Activated CD8-positive, alpha-beta T cell treated with anti-CD3 and anti-CD28 coated beads, Interleukin-2, amount 10 ng/mL, durations not matched to agents 7 days and 5 days (primary cell): ENCODE results near the gene DTX1. TPM values are rescaled to one million over a fixed set of nuclear protein-coding genes. Genes with fewer than 3 reads are reported as not detected.
A peak's percentile ranks its signal among the peaks of the same experiment; 100 is the strongest.

Source experiments
- ATAC-seq: fragments of 150-1000 bp; cut with Tn5 transposase; one replicate; pipeline ENCODE4 v1.10.0; 2021; ENCODE audit warnings: moderate library complexity
- CTCF ChIA-PET: fragments of 350-600 bp; sonication (Branson Sonifier 250); formaldehyde crosslinking; loops from one replicate; lab custom pipeline; 2021; ENCODE audit warnings: antibody characterized with exemption; lab: Charles Lee
- POLR2A ChIA-PET: fragments of 350-600 bp; sonication (Branson Sonifier 250); formaldehyde crosslinking; loops from one replicate; lab custom pipeline; 2021; ENCODE audit warnings: antibody characterized with exemption; lab: Charles Lee
- DNase-seq: peaks from one replicate; pipeline ENCODE4 v3.0.0-alpha.2; 2020
- H3K27ac Mint-ChIP-seq: one replicate; pipeline ENCODE4 v1.8.0; 2021; ENCODE audit warnings: mild to moderate bottlenecking, mixed read lengths
- H3K27me3 Mint-ChIP-seq: one replicate; pipeline ENCODE4 v1.8.0; 2021; ENCODE audit warnings: low read depth, mixed read lengths
- H3K36me3 Mint-ChIP-seq: one replicate; pipeline ENCODE4 v1.8.0; 2021; ENCODE audit warnings: low read depth, mixed read lengths
- H3K4me1 Mint-ChIP-seq: one replicate; pipeline ENCODE4 v1.8.0; 2021; ENCODE audit warnings: low read depth, mixed read lengths
- H3K4me3 Mint-ChIP-seq: one replicate; pipeline ENCODE4 v1.8.0; 2021; ENCODE audit warnings: mild to moderate bottlenecking, mixed read lengths
- H3K9me3 Mint-ChIP-seq: one replicate; pipeline ENCODE4 v1.8.0; 2022; ENCODE audit warnings: mixed read lengths; ENCODE audit not compliant: insufficient read depth
- total RNA-seq, 2 experiments: library from RNA; stranded (reverse); gene quantifications; one replicate each; pipeline ENCODE4 v1.2.3, GENCODE V29; 2021

The DTX1 gene
- total RNA-seq, 2 experiments from 2014 or later = not detected

DNA sequence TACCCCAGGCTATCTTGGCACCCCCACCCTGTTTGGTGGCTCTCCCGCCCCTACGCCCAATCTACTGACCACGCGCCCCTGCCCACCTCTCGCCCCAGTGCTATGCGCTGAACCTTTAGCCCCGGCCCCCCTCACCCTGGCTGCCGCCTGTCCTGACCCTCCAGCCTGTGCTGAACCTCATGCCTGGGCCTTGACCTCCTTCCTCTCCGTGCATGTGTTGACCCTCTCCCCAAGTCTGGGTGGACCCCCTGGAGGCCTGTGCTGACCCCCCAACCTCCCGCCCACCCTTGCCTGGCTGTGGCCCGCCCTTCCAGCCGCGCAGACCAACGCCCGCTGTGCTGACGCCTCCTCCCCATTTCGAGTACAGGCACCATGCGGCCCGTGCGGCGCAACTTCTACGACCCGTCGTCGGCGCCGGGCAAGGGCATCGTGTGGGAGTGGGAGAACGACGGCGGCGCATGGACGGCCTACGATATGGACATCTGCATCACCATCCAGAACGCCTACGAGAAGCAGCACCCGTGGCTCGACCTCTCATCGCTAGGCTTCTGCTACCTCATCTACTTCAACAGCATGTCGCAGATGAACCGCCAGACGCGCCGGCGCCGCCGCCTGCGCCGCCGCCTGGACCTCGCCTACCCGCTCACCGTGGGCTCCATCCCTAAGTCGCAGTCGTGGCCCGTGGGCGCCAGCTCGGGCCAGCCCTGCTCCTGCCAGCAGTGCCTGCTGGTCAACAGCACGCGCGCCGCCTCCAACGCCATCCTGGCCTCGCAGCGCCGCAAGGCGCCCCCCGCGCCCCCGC lies 20.7 kb downstream of the DTX1 start:
- ATAC-seq = no peak
- POLR2A ChIA-PET = no interaction called here

DNA sequence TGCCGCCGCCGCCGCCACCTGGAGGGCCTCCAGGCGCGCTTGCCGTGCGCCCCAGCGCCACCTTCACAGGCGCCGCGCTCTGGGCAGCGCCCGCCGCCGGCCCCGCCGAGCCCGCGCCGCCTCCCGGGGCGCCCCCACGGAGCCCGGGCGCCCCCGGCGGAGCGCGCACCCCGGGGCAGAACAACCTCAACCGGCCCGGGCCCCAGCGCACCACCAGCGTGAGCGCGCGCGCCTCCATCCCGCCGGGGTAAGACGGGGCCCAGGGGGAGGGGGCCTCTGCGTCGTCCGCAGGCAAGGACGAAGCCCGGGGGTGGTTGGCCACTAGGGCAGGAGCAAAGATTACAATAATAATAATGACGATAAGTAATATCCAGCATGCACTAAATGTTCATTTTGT lies 21.3 kb downstream of the DTX1 start:
- Mint-ChIP-seq H3K36me3 (no peaks in the 10 kb centered on the region), H3K27ac (no peak overlapping the region), H3K27me3 (peaks cover 3% of the 10 kb centered on the region), H3K9me3 (no peaks in the 10 kb centered on the region), H3K4me1 (peaks cover 13% of the 10 kb centered on the region), H3K4me3 (no peak overlapping the region)
- ChIA-PET CTCF (no interaction called here), POLR2A (no interaction called here)
- DNase-seq = no peak
- no peak for ATAC-seq

More for the DNA sequence above, 20.7 kb downstream of the DTX1 start:
- no peaks in the 10 kb centered on the region for H3K9me3 Mint-ChIP-seq
- peaks cover 13% of the 10 kb centered on the region for H3K4me1 Mint-ChIP-seq
- CTCF ChIA-PET = no interaction called here
- DNase-seq = no peak
- no peak overlapping the region for H3K27ac Mint-ChIP-seq
- no peaks in the 10 kb centered on the region for H3K36me3 Mint-ChIP-seq
- H3K27me3 Mint-ChIP-seq = peaks cover 3% of the 10 kb centered on the region
- H3K4me3 Mint-ChIP-seq = no peak overlapping the region

DNA sequence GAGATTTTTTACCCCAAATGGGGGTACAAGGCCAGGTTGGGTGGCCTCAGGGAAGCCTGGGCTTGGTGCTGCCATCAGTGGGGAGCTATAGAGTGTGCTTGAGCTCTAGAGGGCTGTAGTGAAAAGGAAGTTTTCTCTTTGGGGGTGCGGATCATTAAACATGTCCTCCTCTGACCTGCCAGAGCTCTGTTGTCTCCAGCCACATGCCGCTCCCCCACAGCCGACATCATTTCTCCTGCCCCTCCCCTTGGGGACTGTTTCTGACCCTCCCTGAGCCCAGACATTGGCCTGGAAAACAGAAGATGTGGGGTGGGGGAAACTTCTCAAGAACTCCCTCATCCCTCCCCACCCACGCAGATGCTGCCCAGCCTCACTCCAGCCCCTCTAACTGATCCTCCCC lies 25.3 kb downstream of the DTX1 start:
- DNase-seq (no peak), ATAC-seq (no peak)
- Mint-ChIP-seq H3K36me3 (no peaks in the 10 kb centered on the region), H3K9me3 (no peaks in the 10 kb centered on the region), H3K27ac (no peak overlapping the region), H3K4me1 (peaks cover 13% of the 10 kb centered on the region), H3K27me3 (peaks cover 3% of the 10 kb centered on the region), H3K4me3 (no peak overlapping the region)
- ChIA-PET POLR2A (no interaction called here), CTCF (interaction anchor here (1.1 to 1.8 kb wide), 2 partner anchors 16 to 33 kb away, joined by 3 to 6 read pairs; no protein-coding TSS in a partner anchor)

- ATAC-seq = no peak
- Mint-ChIP-seq H3K27me3 (peaks cover 3% of the 10 kb centered on the region), H3K36me3 (no peaks in the 10 kb centered on the region), H3K9me3 (no peaks in the 10 kb centered on the region), H3K4me3 (no peak overlapping the region), H3K4me1 (peaks cover 20% of the 10 kb centered on the region), H3K27ac (no peak overlapping the region)
- CTCF ChIA-PET = interaction anchor here (1.8 kb wide), 1 partner anchor 16 kb away, joined by 6 read pairs; no protein-coding TSS in a partner anchor
- POLR2A ChIA-PET = no interaction called here
- no peak for DNase-seq
Measured at GRCh38 chr12:113082486-113083148, 26.1 kb downstream of the DTX1 start.

GRCh38 chr12:113083863-113084435 lies 27.4 kb downstream of the DTX1 start:
- CTCF ChIA-PET = no interaction called here
- peaks cover 3% of the 10 kb centered on the region for H3K27me3 Mint-ChIP-seq
- DNase-seq (no peak), ATAC-seq (no peak)
- POLR2A ChIA-PET = no interaction called here
- H3K27ac Mint-ChIP-seq = no peak overlapping the region
- H3K4me1 Mint-ChIP-seq = peaks cover 33% of the 10 kb centered on the region
- no peaks in the 10 kb centered on the region for H3K9me3 Mint-ChIP-seq
- no peaks in the 10 kb centered on the region for H3K36me3 Mint-ChIP-seq
- H3K4me3 Mint-ChIP-seq = no peak overlapping the region

DNA sequence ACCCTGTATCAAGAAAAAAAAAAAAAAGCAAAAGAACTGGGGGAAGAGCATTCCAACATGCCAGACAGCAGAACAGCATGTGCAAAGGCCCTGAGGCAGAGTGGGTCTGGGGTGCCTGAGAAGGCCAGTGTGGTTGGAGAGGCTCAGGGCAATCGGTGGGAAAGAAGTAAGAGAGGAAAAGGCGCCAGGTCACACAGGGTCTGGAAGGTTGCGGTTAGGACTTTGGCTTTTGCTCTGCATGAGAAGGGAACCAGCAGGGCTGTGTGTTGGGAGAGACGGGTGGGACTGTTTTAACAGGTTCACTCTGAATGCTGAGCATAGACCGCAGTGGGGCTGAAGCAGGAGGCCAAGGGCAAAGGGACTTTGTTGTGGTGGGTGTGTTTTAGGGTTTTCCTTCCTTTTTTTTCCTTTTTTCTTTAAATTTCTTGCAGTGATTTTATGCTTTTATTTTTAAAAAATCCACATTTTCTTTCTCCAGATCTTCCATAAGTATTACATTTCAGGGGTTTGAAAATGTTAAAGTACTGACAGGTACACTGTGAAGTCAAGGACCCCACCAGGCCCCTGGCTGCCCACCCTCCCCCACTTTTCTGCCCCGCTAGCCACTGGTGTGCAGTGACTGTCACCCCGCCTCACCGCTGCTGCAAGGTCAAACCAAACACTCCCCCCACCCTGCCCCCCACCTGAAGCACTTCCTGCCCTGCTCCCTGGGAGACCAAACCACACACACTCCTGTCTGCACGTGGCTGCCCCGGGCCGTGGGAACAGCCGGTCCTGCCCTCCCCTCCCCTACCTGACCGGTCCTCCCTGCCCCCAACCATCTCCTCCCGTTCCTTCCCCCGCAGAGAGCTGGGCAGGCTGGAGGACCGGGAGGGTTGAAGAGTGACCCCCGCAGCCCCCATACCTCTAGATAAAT lies 30.0 kb downstream of the DTX1 start:
- peak; percentile 42 for ATAC-seq
- POLR2A ChIA-PET = interaction anchor here (1.0 to 1.9 kb wide), 2 partner anchors 16 to 51 kb away, joined by 3 to 4 read pairs; no protein-coding TSS in a partner anchor
- peak; percentile 58 for DNase-seq

GRCh38 chr12:113087193-113087592 lies 30.7 kb downstream of the DTX1 start:
- H3K27ac Mint-ChIP-seq = peak overlapping the region; percentile 28
- POLR2A ChIA-PET = interaction anchor here (1.0 to 1.9 kb wide), 2 partner anchors 17 to 52 kb away, joined by 3 to 4 read pairs; no protein-coding TSS in a partner anchor
- peaks cover 2% of the 10 kb centered on the region for H3K27me3 Mint-ChIP-seq
- no peaks in the 10 kb centered on the region for H3K36me3 Mint-ChIP-seq
- peak overlapping the region; percentile 35 for H3K4me3 Mint-ChIP-seq
- CTCF ChIA-PET = no interaction called here
- peaks cover 55% of the 10 kb centered on the region for H3K4me1 Mint-ChIP-seq
- ATAC-seq = no peak
- no peak for DNase-seq
- no peaks in the 10 kb centered on the region for H3K9me3 Mint-ChIP-seq

More for the DNA sequence above, 30.0 kb downstream of the DTX1 start:
- H3K9me3 Mint-ChIP-seq = no peaks in the 10 kb centered on the region
- CTCF ChIA-PET = no interaction called here
- no peaks in the 10 kb centered on the region for H3K36me3 Mint-ChIP-seq
- peak overlapping the region; percentile 35 for H3K4me3 Mint-ChIP-seq
- peak overlapping the region; percentile 60 for H3K27ac Mint-ChIP-seq
- peaks cover 49% of the 10 kb centered on the region for H3K4me1 Mint-ChIP-seq
- H3K27me3 Mint-ChIP-seq = peaks cover 2% of the 10 kb centered on the region

DNA sequence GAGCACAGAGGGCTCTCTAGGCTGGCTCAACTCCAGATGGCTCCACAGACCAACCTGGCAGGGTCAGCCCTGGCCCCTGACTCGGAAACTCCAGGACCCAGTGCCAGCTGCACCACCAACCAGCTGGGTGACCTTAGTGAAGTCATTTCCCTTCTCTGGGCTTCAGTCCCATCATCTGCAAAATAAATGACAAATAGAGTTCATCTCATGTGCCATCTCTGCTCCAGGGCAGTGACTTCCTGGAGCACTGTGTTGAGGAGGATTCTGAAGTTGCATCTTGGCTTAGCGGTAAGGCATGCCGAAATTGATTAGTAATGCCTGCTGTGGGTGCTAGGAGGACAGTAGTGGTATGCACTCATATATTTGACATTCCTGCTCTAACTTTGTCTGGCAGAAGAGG lies 31.5 kb downstream of the DTX1 start:
- CTCF ChIA-PET = interaction anchor here (2.0 kb wide), 1 partner anchor 10 kb away, joined by 12 read pairs; no protein-coding TSS in a partner anchor

GRCh38 chr12:113088971-113089756 lies 32.6 kb downstream of the DTX1 start:
- Mint-ChIP-seq H3K27ac (peak overlapping the region; percentile 82), H3K4me1 (peaks cover 56% of the 10 kb centered on the region), H3K27me3 (peaks cover 2% of the 10 kb centered on the region), H3K9me3 (no peaks in the 10 kb centered on the region), H3K4me3 (peak overlapping the region; percentile 43), H3K36me3 (no peaks in the 10 kb centered on the region)
- ChIA-PET CTCF (interaction anchor here (1.1 to 2.0 kb wide), 4 partner anchors 9 to 85 kb away, joined by 3 to 12 read pairs (median 4); no protein-coding TSS in a partner anchor), POLR2A (interaction anchor here (0.7 to 1.2 kb wide), 3 partner anchors 12 to 45 kb away, joined by 3 to 4 read pairs (median 3); no protein-coding TSS in a partner anchor)
- ATAC-seq (peak; percentile 66), DNase-seq (peak; percentile 69)

More for the DNA sequence above, 31.5 kb downstream of the DTX1 start:
- H3K4me1 Mint-ChIP-seq = peaks cover 56% of the 10 kb centered on the region
- peak overlapping the region; percentile 17 for H3K27ac Mint-ChIP-seq
- DNase-seq = no peak
- no peaks in the 10 kb centered on the region for H3K9me3 Mint-ChIP-seq
- POLR2A ChIA-PET = no interaction called here
- no peak overlapping the region for H3K4me3 Mint-ChIP-seq
- H3K36me3 Mint-ChIP-seq = no peaks in the 10 kb centered on the region
- ATAC-seq = no peak
- H3K27me3 Mint-ChIP-seq = peaks cover 2% of the 10 kb centered on the region

GRCh38 chr12:113089839-113090238 lies 33.3 kb downstream of the DTX1 start:
- CTCF ChIA-PET = interaction anchor here (1.1 to 2.0 kb wide), 4 partner anchors 9 to 84 kb away, joined by 3 to 12 read pairs (median 4); no protein-coding TSS in a partner anchor
- POLR2A ChIA-PET = interaction anchor here (0.7 to 1.2 kb wide), 3 partner anchors 11 to 44 kb away, joined by 3 to 4 read pairs (median 3); no protein-coding TSS in a partner anchor
- H3K4me1 Mint-ChIP-seq = peaks cover 56% of the 10 kb centered on the region
- peaks cover 2% of the 10 kb centered on the region for H3K27me3 Mint-ChIP-seq
- peak; percentile 7 for ATAC-seq
- no peak overlapping the region for H3K4me3 Mint-ChIP-seq
- no peaks in the 10 kb centered on the region for H3K36me3 Mint-ChIP-seq
- H3K27ac Mint-ChIP-seq = no peak overlapping the region
- DNase-seq = no peak
- H3K9me3 Mint-ChIP-seq = no peaks in the 10 kb centered on the region
